Upper lobe of left lung (tissue), 6 donors: ENCODE data around the gene MACROD1. TPM values are rescaled to one million over a fixed set of nuclear protein-coding genes. Genes with fewer than 3 reads are reported as not detected.

Experiments
- ATAC-seq, 2 donors: fragments of 200-7000 bp; cut with Tn5 transposase; one replicate each; pipeline ENCODE4 v1.9.1; 2022; ENCODE audit warnings: mild to moderate bottlenecking in 2 of 2, moderate library complexity in 2 of 2; ENCODE audit not compliant: low FRiP score in 2 of 2
- DNase-seq, 2 donors: peaks; one replicate each; pipeline ENCODE4 v3.0.0-alpha.2; 2019 to 2020
- H3K27ac ChIP-seq, 4 donors: fragments of 200-600 bp; sonication (generic); one replicate each; pipeline ENCODE4 v1.5.1; 2016 to 2019
- H3K27me3 ChIP-seq, 4 donors: fragments of 200-600 bp; sonication (generic); one replicate each; pipeline ENCODE4 v1.5.1; 2017 to 2019
- H3K36me3 ChIP-seq, 4 donors: fragments of 200-600 bp; sonication (generic); one replicate each; pipeline ENCODE4 v1.5.1; 2016 to 2019
- H3K4me1 ChIP-seq, 4 donors: fragments of 200-600 bp; sonication (generic); one replicate each; pipeline ENCODE4 v1.5.1; 2018 to 2019
- H3K4me3 ChIP-seq, 4 donors: fragments of 200-600 bp; sonication (generic); one replicate each; pipeline ENCODE4 v1.5.1; 2017 to 2019; ENCODE audit warnings: mild to moderate bottlenecking in 2 of 4, moderate library complexity in 1 of 4
- H3K9me3 ChIP-seq, 4 donors: fragments of 200-600 bp; sonication (generic); one replicate each; pipeline ENCODE4 v1.5.1; 2018 to 2019
- CTCF ChIP-seq, 6 experiments: fragments of 450-650 bp in 4 of 6; fragments of 200-600 bp in 2 of 6; sonication (generic) in 2 of 6; IDR thresholded peaks; one replicate each; pipeline ENCODE4 v1.5.1; 2016 to 2019; ENCODE audit warnings: antibody characterized with exemption in 6 of 6
- EP300 ChIP-seq, 4 donors: sonication (generic); formaldehyde crosslinking; IDR thresholded peaks; one replicate each; pipeline ENCODE4 v1.5.1; 2017; ENCODE audit warnings: antibody characterized with exemption in 4 of 4, control low read depth in 2 of 4
- POLR2A ChIP-seq, 4 donors: fragments of 450-650 bp; IDR thresholded peaks; one replicate each; pipeline ENCODE4 v1.5.1; 2016 to 2017; ENCODE audit warnings: antibody characterized with exemption in 4 of 4, mild to moderate bottlenecking in 2 of 4
- POLR2AphosphoS5 ChIP-seq, 2 donors: sonication (generic); formaldehyde crosslinking; IDR thresholded peaks; one replicate each; pipeline ENCODE4 v1.5.1; 2017; ENCODE audit warnings: antibody characterized with exemption in 2 of 2
- WGBS, 2 donors: methylation state at CpG; one replicate each; pipeline ENCODE4 v1.1.5; 2017 to 2018; 5-methylcytosine and 5-hydroxymethylcytosine counted together
- total RNA-seq, 6 donors: library from RNA; depleted of rRNA in 4 of 6; stranded (reverse); fragments of >200 nt in 4 of 6; gene quantifications; one replicate each; pipeline versions ENCODE4 v1.1.0 to v1.2.1, GENCODE V29; 2016 to 2021
- donor health status: DM: no; HTN: no; CAD: no; lungs with moderate emphysema.
- donor health status: DM: no; HTN: yes; CAD: no; lungs with severe emphysema.

Gene MACROD1
- total RNA-seq, 6 donors from 2014 or later: 16.7 to 59.7 (median 33.5) TPM

- Histone ChIP-seq H3K27me3 (no peaks in the 10 kb centered on the region), H3K4me3 (no peak overlapping the region), H3K36me3 (no peaks in the 10 kb centered on the region), H3K9me3 (no peaks in the 10 kb centered on the region), H3K27ac (no peak overlapping the region), H3K4me1 (no peaks in the 10 kb centered on the region)
- DNase-seq (peak in 1 of 2 donors; percentile 63), ATAC-seq (no peak)
- no peak for TF ChIP-seq EP300 (IDR thresholded peaks at IDR 0.05)
- 88 to 89% methylated on average over 13 of the region's 13 CpGs for WGBS, 2 donors
These were observed 87.0 kb downstream of the MACROD1 start for GRCh38 chr11:64078905-64079304.

GRCh38 chr11:64078284-64078683 is 87.6 kb downstream of the MACROD1 start:
- TF ChIP-seq POLR2A (IDR thresholded peaks at IDR 0.05): no peak
- TF ChIP-seq POLR2AphosphoS5 (IDR thresholded peaks at IDR 0.05): no peak
- TF ChIP-seq EP300 (IDR thresholded peaks at IDR 0.05): no peak
- no peak for TF ChIP-seq CTCF (IDR thresholded peaks at IDR 0.05)
- H3K27ac ChIP-seq: no peak overlapping the region
- H3K4me1 ChIP-seq: no peaks in the 10 kb centered on the region
- H3K27me3 ChIP-seq: no peaks in the 10 kb centered on the region
- DNase-seq (peak in 1 of 2 donors; percentile 54), ATAC-seq (no peak)
- WGBS, 2 donors: 64 to 73% methylated on average over 6 to 11 of the region's 11 CpGs
- H3K36me3 ChIP-seq: no peaks in the 10 kb centered on the region
- H3K4me3 ChIP-seq: no peak overlapping the region
- H3K9me3 ChIP-seq: no peaks in the 10 kb centered on the region

- Histone ChIP-seq H3K9me3 (no peaks in the 10 kb centered on the region), H3K27ac (no peak overlapping the region), H3K4me1 (no peaks in the 10 kb centered on the region), H3K27me3 (no peaks in the 10 kb centered on the region), H3K4me3 (no peak overlapping the region), H3K36me3 (no peaks in the 10 kb centered on the region)
- peak in 1 of 2 donors; percentile 64 for DNase-seq
- TF ChIP-seq POLR2A (IDR thresholded peaks at IDR 0.05) (no peak), POLR2AphosphoS5 (IDR thresholded peaks at IDR 0.05) (no peak), EP300 (IDR thresholded peaks at IDR 0.05) (no peak), CTCF (IDR thresholded peaks at IDR 0.05) (no peak)
- ATAC-seq: no peak
- WGBS, 2 donors: 90 to 100% methylated on average over 1 to 12 of the region's 12 CpGs
These were observed 88.3 kb downstream of the MACROD1 start for GRCh38 chr11:64077607-64078006.

- DNase-seq: no peak
- 85 to 90% methylated on average over 7 to 8 of the region's 8 CpGs for WGBS, 2 donors
- H3K4me3 ChIP-seq: no peak overlapping the region
These were observed 89.2 kb downstream of the MACROD1 start for GRCh38 chr11:64076758-64077157.

GRCh38 chr11:64074239-64074638 is 91.7 kb downstream of the MACROD1 start:
- Histone ChIP-seq H3K9me3 (no peaks in the 10 kb centered on the region), H3K4me3 (no peak overlapping the region), H3K36me3 (no peaks in the 10 kb centered on the region), H3K4me1 (no peaks in the 10 kb centered on the region), H3K27ac (no peak overlapping the region), H3K27me3 (no peaks in the 10 kb centered on the region)
- ATAC-seq (peak in 1 of 2 donors; percentile 26), DNase-seq (peak in 1 of 2 donors; percentile 49)
- TF ChIP-seq EP300 (IDR thresholded peaks at IDR 0.05) (no peak), POLR2A (IDR thresholded peaks at IDR 0.05) (no peak), POLR2AphosphoS5 (IDR thresholded peaks at IDR 0.05) (no peak), CTCF (IDR thresholded peaks at IDR 0.05) (no peak)
- WGBS, 2 donors: 56 to 74% methylated on average over 7 to 10 of the region's 10 CpGs

More at GRCh38 chr11:64076758-64077157, 89.2 kb downstream of the MACROD1 start:
- no peak for ATAC-seq
- Histone ChIP-seq H3K4me1 (no peaks in the 10 kb centered on the region), H3K27ac (no peak overlapping the region), H3K9me3 (no peaks in the 10 kb centered on the region), H3K27me3 (no peaks in the 10 kb centered on the region), H3K36me3 (no peaks in the 10 kb centered on the region)
- no peak for TF ChIP-seq POLR2A (IDR thresholded peaks at IDR 0.05)
- TF ChIP-seq CTCF (IDR thresholded peaks at IDR 0.05): no peak
- no peak for TF ChIP-seq EP300 (IDR thresholded peaks at IDR 0.05)
- no peak for TF ChIP-seq POLR2AphosphoS5 (IDR thresholded peaks at IDR 0.05)
